GM18907 (cell line): ENCODE measurements around the gene KL.

Experiments
- ATAC-seq: cut with Tn5 transposase; IDR thresholded peaks from one replicate; pipeline ENCODE4 v1.9.1; 2021; ENCODE audit warnings: mild to moderate bottlenecking, moderate library complexity; ENCODE audit not compliant: unreplicated experiment

Gene KL

DNA sequence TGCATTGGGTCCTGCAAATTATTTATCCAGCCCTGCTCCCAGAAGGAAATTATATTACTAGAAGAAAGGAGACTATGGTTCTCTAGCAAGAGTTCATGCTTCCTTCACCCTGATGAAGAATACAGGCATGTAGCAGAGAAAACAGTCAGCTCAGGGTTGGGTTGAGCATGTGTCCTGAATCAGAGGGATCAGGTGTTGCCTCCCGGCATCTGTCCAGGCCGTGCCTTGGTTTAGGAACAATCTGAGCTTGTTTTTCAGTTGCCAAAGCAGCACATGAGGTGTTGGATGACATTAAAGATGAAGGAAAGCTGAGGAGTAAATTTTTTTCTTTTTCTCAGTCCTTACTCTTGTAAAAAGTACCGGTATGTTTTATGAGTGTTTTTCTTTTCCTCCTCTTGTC, 62.0 kb downstream of the KL start:
- ATAC-seq, result no peak

DNA sequence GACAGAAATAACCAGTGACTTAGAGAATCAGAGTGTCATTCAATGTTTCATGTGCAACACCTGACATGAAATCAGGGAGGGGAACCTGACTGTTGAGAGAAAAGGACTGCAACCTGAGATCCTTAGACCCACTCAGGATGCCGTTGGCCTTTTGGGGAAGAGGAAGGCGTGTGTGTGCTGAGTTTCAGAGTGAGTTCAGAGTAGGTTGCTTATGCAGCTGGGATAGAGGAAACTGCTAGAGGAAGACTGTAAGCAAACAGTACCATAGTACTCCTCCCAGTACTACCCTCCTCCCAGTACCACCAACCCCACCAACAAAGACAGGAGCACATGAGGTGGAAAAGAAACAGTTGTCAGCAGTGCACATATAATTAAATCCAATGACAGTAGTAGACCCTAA, 63.7 kb downstream of the KL start:
- no peak for ATAC-seq

DNA sequence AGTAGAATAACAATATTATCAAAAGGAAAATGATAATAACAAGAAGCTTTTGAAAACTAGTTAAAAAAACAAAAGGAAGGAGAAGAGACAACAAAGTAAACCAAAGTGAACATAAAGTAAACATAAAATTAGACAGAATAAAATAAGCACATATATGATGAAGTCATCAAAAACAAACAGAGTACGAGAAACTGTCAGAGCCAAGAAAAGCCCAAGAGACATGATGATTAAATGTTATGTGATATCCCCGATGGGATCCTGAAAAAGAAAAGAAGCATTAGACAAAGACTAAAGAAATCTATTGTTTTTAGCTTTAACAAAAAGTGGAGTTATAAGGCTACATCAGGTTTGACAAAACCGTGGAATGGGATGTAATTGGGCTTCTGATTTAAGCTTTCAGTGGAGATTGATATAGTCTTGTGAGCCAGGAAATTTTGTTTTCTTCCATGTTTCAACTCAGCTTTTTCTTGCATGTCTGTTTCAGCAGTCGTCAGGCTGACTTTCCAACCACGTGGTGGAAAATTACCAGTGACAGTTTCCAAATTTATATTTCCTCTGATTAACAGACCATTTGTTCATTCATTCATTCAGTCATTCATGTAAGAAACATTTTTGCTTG, 64.9 kb downstream of the KL start:
- no peak for ATAC-seq

DNA sequence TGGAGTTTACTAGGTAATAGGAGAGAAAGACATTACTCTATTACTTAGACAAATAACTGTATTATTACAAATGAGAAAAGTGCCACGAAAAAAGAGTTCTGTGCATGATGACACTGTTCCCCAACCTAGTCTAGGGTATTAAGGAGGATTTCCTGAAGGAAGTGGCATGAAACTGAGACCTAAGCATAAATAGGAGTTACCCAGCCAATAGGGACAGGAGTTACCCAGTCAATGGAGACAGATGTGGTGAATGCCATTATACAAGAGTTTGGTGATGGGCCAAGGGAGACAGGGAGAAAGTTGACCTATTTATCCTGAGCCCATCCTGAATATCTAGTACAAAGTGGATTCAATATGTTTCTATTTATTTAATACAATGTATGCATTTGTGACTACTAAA, 65.4 kb downstream of the KL start:
- no peak for ATAC-seq

DNA sequence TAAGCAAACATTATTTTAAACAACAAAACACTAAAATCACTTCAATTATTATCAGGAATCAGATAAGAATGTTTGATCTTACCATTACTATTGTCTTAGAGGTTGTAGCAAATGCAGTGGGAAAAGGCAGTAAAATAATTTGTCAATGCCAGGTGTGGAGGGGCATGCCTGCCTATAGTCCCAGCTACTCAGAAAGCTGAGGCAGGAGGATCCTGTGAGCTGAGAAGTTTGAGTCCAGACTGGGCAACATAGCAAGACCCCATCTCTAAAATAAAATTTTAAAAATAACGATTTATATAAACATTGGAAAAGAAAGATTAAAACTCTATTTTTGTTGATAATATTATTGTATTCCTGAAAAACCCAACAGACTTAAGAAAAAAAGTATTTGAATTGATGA, 66.8 kb downstream of the KL start:
- no peak for ATAC-seq

DNA sequence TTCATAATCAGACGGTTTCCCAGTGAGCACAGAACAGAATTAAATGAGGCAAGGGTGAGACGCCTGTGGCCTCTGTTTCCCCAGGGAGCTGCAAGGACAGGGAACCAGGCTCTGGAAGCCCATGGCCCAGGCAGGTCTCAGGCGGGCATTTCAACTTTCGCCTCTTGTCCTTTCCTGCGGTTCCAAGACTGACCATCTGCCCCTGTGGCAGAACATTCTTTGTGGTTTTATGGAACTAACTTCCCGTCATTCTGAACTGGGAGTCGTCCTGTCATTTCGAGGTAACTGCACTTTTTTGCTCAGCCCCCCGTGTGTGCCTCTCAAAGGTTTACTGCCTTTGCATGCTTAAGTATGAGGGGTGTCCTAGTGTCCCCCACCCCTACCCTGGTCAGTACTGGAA, 70.9 kb downstream of the KL start:
- ATAC-seq, result no peak

DNA sequence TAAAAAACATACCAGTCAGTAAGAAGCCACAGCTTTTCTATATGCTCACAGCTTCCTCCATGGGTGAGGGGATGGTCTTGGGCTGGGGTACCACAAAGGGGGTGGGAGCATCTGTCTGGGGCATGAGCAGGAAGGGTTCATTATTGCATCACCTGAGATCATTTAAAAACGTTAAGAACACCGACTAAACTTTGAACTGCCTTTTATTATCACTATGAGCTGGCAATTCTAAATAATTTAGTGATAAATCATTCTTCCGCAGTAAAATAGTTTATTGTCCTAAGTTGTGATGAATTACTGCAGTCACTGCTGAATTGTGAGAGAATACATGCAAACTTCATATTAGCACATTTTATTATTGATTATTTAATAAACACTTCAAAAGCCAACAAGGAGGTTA, 71.6 kb downstream of the KL start:
- ATAC-seq, result no peak

DNA sequence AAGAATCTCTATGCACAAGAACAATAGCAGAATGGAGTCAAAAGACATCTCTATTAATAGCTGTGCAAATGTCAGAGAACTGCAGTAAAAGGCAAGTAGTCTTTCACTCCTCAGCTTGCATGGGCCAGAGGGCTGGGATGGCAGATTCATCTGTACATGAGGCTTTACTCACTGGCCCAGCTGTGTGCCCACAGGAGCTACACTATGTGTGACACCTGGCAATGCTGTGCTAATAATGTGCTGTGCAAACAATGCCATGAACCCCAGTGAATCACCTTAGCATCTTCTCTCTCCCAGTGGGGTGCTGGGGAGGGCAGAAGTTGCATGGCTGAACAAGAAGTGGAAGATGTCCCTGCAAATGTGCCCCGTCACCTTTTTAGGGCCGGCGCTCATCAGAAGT, 73.1 kb downstream of the KL start:
- ATAC-seq, result no peak

DNA sequence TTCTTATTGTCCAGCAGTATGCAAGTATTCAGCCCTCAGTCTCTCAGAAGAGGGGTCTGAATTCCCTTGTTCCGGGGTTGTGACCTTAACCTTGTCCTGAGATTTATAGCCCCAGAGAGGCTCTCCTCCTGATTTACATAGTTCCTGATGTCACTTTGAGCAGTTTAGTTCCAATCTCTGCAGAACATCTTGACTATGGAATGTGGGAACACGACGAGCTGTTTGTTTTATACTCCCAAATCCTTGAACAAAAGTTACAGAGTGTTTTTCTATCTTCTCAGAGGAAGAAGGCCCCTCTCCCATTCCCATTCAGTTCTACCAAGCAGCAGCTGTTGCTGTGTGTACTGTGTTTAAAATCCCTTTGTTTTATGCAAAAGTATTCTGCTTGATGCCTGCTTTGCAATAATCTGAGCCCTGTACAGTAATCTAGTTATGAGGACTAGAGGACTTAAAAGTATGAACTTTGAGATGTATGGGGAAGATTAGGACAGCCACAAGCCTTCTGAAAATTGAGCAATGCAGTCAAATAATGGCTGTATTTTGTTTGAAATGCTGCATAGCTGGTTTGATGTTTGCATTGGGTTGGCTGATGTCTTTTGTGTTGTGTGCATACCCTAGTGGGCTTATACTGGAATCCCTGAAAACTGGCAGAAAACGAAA, 74.7 kb downstream of the KL start:
- ATAC-seq, result no peak

DNA sequence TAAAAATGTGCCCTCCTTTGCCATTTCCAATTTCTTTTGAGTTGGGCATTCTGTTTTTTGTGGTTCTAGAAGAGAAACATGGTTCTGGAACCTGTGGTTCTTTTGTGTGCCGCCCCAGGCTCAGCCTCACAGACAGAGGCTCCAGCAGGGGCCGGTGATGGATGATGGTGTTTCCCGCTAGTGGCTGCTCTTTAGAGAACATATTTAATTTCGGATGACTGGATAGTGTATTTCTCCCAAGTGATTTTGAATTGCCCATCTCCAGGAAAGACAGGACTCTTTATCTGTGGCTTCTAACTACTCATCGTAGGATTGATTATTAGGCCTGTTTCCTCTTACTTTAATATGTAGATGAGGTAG, 75.2 kb downstream of the KL start:
- no peak for ATAC-seq

DNA sequence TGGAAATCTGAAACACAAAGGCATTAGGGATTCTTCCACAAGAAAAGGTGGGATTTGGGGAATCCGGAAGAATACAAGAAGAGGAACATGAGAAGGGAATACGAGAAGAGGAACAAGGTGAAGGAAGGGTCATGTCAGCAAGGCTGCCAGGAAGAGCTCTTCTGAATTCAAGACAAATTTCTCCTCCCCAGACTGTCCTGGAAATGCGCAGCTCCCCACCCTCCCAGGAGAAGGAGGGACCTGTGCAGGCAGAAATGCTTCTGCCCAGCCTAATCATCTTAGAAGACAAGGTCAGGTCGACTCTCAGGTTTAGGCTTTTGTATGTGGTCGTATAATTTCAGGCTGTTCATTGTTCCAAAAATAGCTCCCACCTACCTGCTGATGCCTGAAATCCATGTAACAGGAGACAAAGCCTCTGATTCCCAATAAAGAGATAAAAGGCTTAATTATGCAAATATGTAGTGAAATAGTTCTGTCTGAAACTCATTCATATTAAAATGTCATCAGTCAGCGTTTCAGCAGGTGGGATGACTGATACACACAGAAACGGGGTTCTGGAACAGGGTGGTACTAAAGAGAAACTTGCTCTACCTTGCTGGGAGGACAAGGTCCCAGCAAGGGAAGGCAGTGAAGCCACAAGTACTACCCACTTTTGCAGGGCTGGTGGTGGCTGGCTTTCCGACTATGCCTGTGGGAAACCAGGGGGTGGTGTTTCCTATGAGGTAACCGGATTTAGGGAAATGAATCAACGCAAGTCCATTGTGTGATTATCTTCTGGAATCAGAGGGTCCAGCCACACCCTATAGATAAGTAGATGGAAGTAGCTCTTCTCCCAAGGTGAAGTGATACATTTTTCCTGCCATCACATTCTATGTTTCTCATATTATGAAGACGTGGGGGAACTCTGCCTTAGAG, 76.1 kb downstream of the KL start:
- no peak for ATAC-seq

DNA sequence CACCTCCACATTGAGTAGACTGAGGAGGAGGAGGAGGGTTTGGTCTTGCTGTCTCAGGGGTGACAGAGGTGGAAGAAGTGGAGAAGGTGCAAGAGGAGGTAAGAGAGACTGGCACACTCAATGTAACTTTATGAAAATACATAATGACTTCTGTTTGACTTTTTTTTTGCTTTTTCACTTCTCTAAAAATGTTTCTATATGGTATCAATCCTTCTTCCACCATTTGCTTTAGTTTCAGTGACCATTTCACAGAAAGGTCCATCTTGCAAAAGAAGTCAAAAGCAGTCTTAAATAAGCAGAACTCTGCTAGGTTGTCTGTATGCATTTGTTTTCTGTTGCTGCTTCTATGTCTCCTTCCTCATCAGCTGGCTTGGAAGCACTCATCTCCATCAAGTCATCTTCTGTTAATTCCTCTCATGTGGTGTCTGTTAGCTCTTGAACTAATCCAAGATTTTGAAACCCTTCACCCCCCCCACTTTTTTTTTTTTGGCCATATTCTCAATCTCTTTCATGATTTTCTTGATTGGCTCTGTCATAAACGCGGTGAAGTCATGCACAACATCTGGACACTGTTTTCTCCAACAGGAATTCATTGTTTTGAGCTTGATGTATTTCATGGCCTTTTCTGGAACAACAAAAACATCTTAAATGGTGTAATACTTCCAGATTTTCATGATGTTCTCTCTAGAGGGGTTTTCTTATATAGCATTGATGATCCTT, 80.8 kb downstream of the KL start:
- ATAC-seq, result no peak

DNA sequence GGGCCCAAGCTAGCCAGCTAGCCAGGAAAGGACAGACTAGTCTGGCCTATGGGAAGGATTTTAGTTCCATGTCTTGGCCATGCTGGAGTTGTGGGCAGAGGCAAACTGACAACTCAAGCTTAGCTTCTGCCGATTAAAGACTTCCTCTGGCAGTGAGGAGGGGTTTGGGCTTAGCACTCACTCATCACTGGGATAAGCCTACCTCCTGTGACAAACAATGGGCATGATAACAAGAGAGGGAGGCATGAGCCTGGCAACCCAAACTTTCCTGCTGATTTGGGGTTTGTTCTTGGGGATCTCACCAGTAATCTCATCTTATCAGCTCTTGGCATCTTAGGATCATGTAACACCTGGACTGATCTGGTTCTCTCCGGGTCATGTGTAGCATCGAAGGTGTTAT, 83.6 kb downstream of the KL start:
- no peak for ATAC-seq

DNA sequence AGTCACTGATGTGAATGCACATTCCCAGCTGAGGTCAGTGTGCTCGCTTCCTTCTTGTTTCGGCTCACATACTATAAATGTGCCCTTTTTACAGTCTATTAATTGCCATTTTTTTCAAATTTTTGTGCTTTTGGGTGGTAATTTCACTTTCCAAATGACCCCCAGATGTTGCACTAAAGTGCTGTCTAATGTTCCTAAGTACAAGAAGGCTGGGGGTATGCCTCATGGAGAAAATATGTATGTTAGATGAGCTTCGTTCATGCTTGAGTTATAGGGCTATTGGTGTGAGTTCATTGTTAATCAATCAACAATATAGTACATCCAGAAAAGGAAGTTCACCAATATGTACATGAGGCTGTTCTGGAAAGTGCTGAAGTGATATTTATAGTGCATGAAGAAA, 84.7 kb downstream of the KL start:
- no peak for ATAC-seq

DNA sequence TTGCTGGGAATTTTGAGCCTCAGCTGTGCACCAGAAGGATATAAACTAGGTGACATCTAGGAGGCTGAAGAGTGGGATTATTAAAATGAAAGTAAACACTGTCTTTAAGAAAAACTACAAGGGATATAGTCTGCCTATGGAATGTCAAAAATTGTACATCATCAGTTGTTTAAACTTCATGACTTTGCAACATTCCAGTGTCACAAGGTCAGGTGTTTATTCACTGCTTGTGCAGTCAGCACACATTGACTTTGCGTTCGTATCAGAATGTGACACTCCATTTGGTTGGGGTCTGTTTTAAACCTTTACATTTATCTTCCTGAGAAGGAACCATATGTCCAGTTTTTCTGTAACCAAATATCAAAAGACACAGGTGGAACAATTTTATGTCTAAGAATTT, 85.6 kb downstream of the KL start:
- no peak for ATAC-seq

DNA sequence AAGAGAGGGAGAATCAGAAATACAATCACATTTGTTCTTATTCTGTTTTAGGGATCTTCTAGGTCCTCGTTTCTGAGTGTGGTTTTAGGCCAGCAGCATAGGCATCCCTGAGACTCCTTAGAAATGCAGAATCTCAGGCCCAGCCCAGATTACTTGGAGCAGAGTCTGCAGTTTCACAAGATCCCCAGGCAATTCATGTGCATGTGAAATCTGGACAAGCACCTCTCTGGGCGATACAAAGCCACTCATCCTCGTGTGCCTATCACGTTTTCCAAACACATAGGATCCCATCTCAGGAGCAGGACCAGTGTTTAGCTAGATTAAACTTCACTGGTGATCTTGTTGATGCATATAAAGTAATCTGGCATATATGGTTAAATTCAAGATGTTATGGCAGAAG, 87.2 kb downstream of the KL start:
- no peak for ATAC-seq

DNA sequence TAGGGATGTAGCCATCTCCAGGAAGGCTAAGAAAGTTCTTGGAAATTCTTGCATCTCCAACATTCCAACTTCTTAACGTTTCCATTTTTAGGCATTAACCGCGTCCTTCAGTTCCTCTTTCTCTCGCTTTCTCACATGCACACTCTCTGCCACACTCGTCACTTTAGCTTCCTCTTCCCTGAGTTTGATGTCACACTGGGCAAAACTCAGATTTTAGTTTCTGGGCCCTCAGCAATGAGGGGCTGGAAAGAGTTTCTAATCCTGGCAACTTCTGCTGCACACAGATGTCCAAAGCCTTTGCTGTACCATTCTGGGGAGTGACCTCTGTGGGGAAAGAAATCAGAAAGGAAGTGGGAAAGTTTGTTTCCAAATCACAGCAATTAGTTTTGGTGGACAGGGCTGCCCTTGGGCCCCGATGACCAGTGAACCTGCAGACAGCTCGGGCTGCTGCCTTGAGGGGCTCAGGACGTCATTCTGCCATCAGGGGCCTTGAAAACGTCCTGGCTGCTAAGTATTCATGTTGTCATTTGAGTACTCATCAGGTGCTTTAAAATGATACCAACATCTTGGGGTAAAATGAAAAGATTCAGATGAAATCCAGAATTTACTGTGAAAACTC, 89.3 kb downstream of the KL start:
- no peak for ATAC-seq

DNA sequence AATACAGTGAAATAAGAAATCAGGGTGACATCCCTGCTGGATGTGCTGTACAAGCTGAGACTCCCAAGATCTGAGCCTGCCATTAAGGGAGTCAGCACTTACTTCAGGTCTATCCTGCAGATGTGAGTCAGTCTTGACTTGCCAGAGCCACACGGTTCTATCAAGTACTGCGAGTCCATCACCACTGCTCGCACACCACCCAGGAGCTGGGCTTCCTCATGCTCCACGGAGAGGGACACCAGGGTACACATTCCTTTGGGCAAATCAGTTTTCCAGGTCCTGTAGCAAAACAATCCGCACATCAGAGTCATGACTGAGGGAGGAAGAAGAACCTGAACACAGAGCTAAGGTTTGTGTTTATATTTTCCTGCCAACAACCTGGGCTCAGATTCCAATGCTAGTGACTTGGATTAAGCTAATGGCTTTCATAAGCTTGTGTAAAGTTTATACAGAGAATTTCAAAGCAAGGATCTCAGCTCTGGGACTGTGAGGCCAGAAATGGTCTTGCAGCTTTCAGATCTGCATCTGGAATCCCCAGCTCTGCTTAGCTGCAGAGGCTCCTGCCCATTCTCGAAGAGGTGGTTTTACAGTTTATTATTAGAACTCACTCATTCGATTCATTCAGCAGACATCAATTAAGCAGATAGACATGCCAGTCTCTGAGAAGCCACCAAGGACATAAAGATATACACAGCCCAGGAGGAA, 90.6 kb downstream of the KL start:
- no peak for ATAC-seq

DNA sequence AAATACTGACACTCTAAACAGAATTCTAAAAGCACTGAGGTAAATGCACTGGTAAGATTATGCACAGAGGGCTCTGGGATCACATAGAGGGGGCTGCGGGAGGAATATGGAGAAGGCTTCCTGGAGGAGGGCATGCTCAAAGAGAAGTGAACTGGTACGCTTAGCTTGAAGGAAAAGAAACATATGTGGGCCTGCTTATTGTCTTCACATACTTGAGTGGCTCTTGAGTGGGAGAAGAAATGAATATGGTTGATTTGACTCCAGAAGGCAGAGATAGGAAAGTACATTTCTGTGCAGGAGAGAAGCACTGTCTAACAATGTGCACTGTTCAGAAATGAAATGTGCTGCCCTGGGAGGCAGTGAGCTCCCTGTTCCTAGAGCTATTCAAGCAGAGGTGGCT, 91.1 kb downstream of the KL start:
- no peak for ATAC-seq

DNA sequence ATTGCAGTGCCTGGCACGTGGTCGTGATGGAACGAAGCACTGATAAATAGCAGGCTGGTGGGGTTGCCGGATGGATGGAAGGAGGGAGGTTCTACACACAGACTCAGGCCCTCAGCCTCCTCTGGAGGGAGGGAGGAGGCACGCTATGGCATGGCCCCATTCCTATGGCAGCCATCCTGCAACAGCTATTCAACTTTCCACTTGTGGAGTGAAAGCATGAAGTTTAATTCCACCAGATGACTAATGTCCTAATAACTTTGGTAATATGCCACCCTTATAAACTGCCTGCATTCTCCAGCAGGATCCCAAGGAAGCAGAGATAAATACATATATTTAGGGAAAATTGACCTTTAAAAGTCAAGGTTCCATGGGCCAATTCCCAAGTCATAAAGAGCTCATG, 92.4 kb downstream of the KL start:
- ATAC-seq, result no peak
